Pancreas (tissue), 10 donors: ENCODE measurements around the gene KIAA0930. TPM values are rescaled to one million over a fixed set of nuclear protein-coding genes. Genes with fewer than 3 reads are reported as not detected.

Experiments
- ATAC-seq, 4 donors: fragments of 200-7000 bp; cut with Tn5 transposase; one replicate each; pipeline versions ENCODE4 v1.8.0 to v1.9.1; 2020; ENCODE audit warnings: mild to moderate bottlenecking in 4 of 4, moderate library complexity in 4 of 4
- DNase-seq, 6 donors: peaks; one replicate each; pipeline ENCODE4 v3.0.0-alpha.2; 2020
- FAIRE-seq: peaks from 2 replicates; lab custom pipeline; 2012; peaks lifted over from hg19 to GRCh38; lab: Jason Lieb, UNC
- H3K27ac ChIP-seq, 4 donors: fragments of 200-600 bp; sonication (generic); 1 replicate in 3 of 4; 2 replicates in 1 of 4; pipeline versions ENCODE4 v1.5.0 to v1.8.0; 2020
- H3K27me3 ChIP-seq, 4 donors: fragments of 200-600 bp; one replicate each; pipeline ENCODE4 v1.8.0; 2021
- H3K36me3 ChIP-seq, 3 donors: fragments of 200-600 bp; sonication (generic) in 1 of 3; one replicate each; pipeline versions ENCODE4 v1.5.0 to v1.8.0; 2020 to 2021
- H3K4me1 ChIP-seq, 3 donors: fragments of 200-600 bp; one replicate each; pipeline ENCODE4 v1.8.0; 2021
- H3K4me3 ChIP-seq, 4 donors: fragments of 200-600 bp; sonication (generic) in 2 of 4; one replicate each; pipeline versions ENCODE4 v1.5.0 to v1.8.0; 2020 to 2021
- H3K9me3 ChIP-seq, 4 donors: fragments of 200-600 bp; one replicate each; pipeline ENCODE4 v1.8.0; 2021
- WGBS, 2 donors: extraction: QIAGEN DNeasy Blood & Tissue Kit; methylation state at CpG; one replicate each; pipeline ENCODE4 v1.1.7; 2013; 5-methylcytosine and 5-hydroxymethylcytosine counted together
- intact Hi-C, 3 donors: fragments of 100-400 bp; cut with DNase I; formaldehyde crosslinking; loops; one replicate each; pipeline versions ENCODE4 v1.11.1 to v1.14.2; 2022
- polyA plus RNA-seq, 2 donors: library from polyadenylated mRNA; stranded (reverse); fragments of 200-250 nt; gene quantifications; one replicate each; pipeline ENCODE4 v1.2.3, GENCODE V29; 2013
- total RNA-seq, 6 donors: library from RNA; stranded (reverse); fragmentation: NEBNext Ultra II Directional in 4 of 6; extraction: Animal tissue kit (Norgen Biotek cat#: 25700) in 4 of 6; gene quantifications; one replicate each; pipeline versions ENCODE4 v1.2.1 to v1.2.4, GENCODE V29; 2021 to 2023
- TF ChIP-seq, protein P1 (sequence below), 4 donors: fragments of 200-600 bp; sonication (generic) in 3 of 4; IDR thresholded peaks; one replicate each; pipeline versions ENCODE4 v1.5.0 to v1.8.0; 2021; ENCODE audit warnings: antibody characterized with exemption in 4 of 4
- donor health status: healthy with polysubstance abuse.
- donor health status: DM: no; HTN: no; CAD: no; lungs with moderate emphysema.
- donor health status: DM: no; HTN: no; CAD: no.
- donor health status: control.
- donor health status: control.
- donor health status: Bipolar disorder and iron deficiency.
- donor health status: DM: yes; HTN: yes; CAD: no.
- donor health status: DM: no; HTN: no; CAD: no.
- donor health status: DM: no; HTN: no; CAD: no.
- donor health status: DM: yes; HTN: yes; CAD: no.

The KIAA0930 gene
- total and polyA plus RNA-seq, 8 donors = 14.6 to 36.8 (median 20.0) TPM

DNA sequence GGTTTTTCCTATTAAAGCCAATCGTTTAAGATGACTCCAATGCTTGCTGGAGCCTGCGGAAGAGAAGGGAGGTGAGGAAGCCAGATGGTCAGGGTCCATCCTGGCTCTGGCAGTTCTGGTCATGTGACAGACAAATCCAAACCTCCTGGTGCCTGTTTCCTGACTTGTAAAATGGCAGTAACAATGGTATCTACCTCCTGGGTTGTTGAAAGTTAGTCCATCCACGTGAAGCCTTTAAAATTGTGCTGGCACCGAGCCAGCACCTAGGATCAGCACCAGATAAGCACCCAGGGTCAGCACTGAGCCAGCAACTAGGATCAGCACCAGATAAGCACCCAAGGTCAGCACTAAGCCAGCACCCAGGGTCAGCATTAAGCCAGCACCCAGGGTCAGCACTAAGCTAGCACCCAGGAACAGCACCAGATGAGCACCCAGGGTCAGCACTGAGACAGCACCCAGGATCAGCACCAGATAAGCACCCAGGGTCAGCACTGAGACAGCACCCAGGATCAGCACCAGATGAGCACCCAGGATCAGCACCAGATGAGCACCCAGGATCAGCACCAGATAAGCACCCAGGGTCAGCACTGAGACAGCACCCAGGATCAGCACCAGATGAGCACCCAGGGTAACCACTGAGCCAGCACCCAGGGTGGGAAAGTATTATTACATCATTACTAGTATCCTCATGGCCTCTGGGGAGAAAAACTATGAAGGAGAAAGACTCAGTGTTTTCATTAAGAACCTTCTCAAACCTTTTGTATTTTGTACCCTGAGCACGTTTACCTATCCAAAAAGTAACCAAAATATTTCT lies 17.2 kb downstream of the KIAA0930 start:
- no peaks in the 10 kb centered on the region for H3K27me3 ChIP-seq
- 51 to 54% methylated on average over 5 of the region's 5 CpGs for WGBS, 2 donors
- H3K4me1 ChIP-seq = peaks cover 0 to 3% (median 0%) of the 10 kb centered on the region in 3 donors
- DNase-seq (peak in 1 of 6 donors; percentile 20), FAIRE-seq (no peak), ATAC-seq (peak in 1 of 4 donors; percentile 25)
- no peaks in the 10 kb centered on the region for H3K9me3 ChIP-seq
- no peak overlapping the region for H3K4me3 ChIP-seq
- H3K27ac ChIP-seq = no peak overlapping the region
- intact Hi-C loops = no loop called here
- TF ChIP-seq, protein P1, sequence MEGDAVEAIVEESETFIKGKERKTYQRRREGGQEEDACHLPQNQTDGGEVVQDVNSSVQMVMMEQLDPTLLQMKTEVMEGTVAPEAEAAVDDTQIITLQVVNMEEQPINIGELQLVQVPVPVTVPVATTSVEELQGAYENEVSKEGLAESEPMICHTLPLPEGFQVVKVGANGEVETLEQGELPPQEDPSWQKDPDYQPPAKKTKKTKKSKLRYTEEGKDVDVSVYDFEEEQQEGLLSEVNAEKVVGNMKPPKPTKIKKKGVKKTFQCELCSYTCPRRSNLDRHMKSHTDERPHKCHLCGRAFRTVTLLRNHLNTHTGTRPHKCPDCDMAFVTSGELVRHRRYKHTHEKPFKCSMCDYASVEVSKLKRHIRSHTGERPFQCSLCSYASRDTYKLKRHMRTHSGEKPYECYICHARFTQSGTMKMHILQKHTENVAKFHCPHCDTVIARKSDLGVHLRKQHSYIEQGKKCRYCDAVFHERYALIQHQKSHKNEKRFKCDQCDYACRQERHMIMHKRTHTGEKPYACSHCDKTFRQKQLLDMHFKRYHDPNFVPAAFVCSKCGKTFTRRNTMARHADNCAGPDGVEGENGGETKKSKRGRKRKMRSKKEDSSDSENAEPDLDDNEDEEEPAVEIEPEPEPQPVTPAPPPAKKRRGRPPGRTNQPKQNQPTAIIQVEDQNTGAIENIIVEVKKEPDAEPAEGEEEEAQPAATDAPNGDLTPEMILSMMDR (IDR thresholded peaks at IDR 0.05) = no peak
- H3K36me3 ChIP-seq = no peaks in the 10 kb centered on the region

- ATAC-seq = no peak
- Histone ChIP-seq H3K4me1 (no peaks in the 10 kb centered on the region), H3K27ac (no peak overlapping the region), H3K27me3 (no peaks in the 10 kb centered on the region), H3K9me3 (no peaks in the 10 kb centered on the region), H3K36me3 (no peaks in the 10 kb centered on the region), H3K4me3 (no peak overlapping the region)
- TF ChIP-seq, protein P1 (IDR thresholded peaks at IDR 0.05) = no peak
- WGBS, 2 donors = 78 to 86% methylated on average over 5 of the region's 5 CpGs
- intact Hi-C loops = no loop called here
- no peak for DNase-seq
- no peak for FAIRE-seq
Observed at GRCh38 chr22:45221201-45221600, 19.5 kb downstream of the KIAA0930 start.

- ATAC-seq = no peak
- intact Hi-C loops = no loop called here
- FAIRE-seq = no peak
- H3K9me3 ChIP-seq = no peaks in the 10 kb centered on the region
- H3K36me3 ChIP-seq = no peaks in the 10 kb centered on the region
- no peak overlapping the region for H3K4me3 ChIP-seq
- DNase-seq = no peak
- no peaks in the 10 kb centered on the region for H3K4me1 ChIP-seq
- no peak overlapping the region for H3K27ac ChIP-seq
- H3K27me3 ChIP-seq = no peaks in the 10 kb centered on the region
- 80 to 86% methylated on average over 9 of the region's 9 CpGs for WGBS, 2 donors
- TF ChIP-seq, protein P1 (IDR thresholded peaks at IDR 0.05) = no peak
Observed at GRCh38 chr22:45218976-45219375, 21.7 kb downstream of the KIAA0930 start.

GRCh38 chr22:45217806-45218205 lies 22.9 kb downstream of the KIAA0930 start:
- H3K4me1 ChIP-seq = no peaks in the 10 kb centered on the region
- no peaks in the 10 kb centered on the region for H3K9me3 ChIP-seq
- WGBS, 2 donors = 93 to 94% methylated on average over 14 of the region's 14 CpGs
- intact Hi-C loops = no loop called here
- H3K4me3 ChIP-seq = no peak overlapping the region
- no peaks in the 10 kb centered on the region for H3K36me3 ChIP-seq
- no peak for FAIRE-seq
- DNase-seq = peak in 2 of 6 donors; percentile 12 to 22
- TF ChIP-seq, protein P1 (IDR thresholded peaks at IDR 0.05) = no peak
- ATAC-seq = no peak
- no peak overlapping the region for H3K27ac ChIP-seq
- no peaks in the 10 kb centered on the region for H3K27me3 ChIP-seq

- 83% methylated on average over 6 of the region's 6 CpGs for WGBS, 2 donors
- no peak overlapping the region for H3K4me3 ChIP-seq
- no peak overlapping the region for H3K27ac ChIP-seq
- H3K27me3 ChIP-seq = no peaks in the 10 kb centered on the region
- no peaks in the 10 kb centered on the region for H3K9me3 ChIP-seq
- intact Hi-C loops = no loop called here
- no peaks in the 10 kb centered on the region for H3K36me3 ChIP-seq
- FAIRE-seq = no peak
- TF ChIP-seq, protein P1 (IDR thresholded peaks at IDR 0.05) = no peak
- no peak for DNase-seq
- no peaks in the 10 kb centered on the region for H3K4me1 ChIP-seq
- no peak for ATAC-seq
Observed at GRCh38 chr22:45217345-45217744, 23.3 kb downstream of the KIAA0930 start.
